22Rv1 (cell line): ENCODE data around the gene TNFRSF18.

Experiments
- CTCF ChIP-seq: fragments of 450-650 bp; IDR thresholded peaks from 2 replicates; pipeline ENCODE4 v1.5.1; 2017; ENCODE audit warnings: mild to moderate bottlenecking
- ZFX ChIP-seq: fragments of 450-650 bp; IDR thresholded peaks from 2 replicates; pipeline ENCODE4 v1.6.1; 2017; ENCODE audit warnings: antibody characterized with exemption, borderline replicate concordance

GRCh38 chr1:1219341-1219740 lies 12.9 kb upstream of the TNFRSF18 start:
- TF ChIP-seq CTCF (no peak), ZFX (no peak)
